ENCODE data around the gene UVSSA.

DNA sequence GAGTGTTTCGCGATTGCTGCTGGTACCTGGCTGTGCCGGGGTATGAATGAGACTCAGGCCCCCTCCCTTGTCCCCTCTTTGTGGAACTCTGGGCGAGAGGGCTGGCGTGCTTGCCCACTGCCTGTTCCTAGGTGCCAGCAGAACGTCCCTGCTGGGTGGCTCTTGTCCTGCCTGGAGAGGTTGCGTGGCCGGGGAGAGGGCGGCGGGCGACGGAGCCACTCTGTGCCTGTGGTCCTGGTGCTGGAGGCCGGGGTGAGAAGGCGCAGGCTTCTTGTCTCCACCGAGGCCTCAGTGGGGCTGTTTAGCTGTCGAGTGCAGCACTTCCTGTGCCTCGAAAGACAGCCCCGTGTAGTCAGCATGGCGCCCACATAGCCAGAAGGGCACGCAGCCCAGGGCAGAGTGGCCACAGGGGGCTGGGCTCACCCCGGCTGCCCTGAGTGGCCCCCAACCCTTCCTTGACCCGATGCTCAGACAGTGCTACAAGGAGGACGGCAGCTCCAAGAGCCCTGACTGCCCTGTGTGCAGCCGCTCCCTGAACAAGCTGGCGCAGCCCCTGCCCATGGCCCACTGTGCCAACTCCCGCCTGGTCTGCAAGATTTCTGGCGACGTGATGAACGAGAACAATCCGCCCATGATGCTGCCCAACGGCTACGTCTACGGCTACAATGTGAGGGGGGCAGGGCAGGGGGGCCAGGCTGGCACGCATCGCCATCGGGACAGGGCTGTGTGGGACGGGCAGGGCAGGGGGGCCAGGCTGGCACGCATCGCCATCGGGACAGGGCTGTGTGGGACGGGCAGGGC, 8.9 kb upstream of the UVSSA start:
- TF ChIP-seq CTCF (IDR thresholded peaks at IDR 0.05) (no peak), POLR2A (IDR thresholded peaks at IDR 0.05) (no peak)

Data from body of pancreas (tissue), 4 donors.